Adipose tissue (tissue), 3 donors: ENCODE measurements around the gene ZNF526. TPM values are rescaled to one million over a fixed set of nuclear protein-coding genes. Genes with fewer than 3 reads are reported as not detected.

ENCODE experiments used
- H3K27ac ChIP-seq: one replicate; pipeline ENCODE4 v1.5.1; 2013; ENCODE audit warnings: low read depth, low read length
- WGBS, 3 donors: extraction: QIAGEN DNeasy Blood & Tissue Kit; methylation state at CpG; one replicate each; pipeline ENCODE4 v1.1.7; 2013; 5-methylcytosine and 5-hydroxymethylcytosine counted together
- polyA plus RNA-seq, 3 donors: library from polyadenylated mRNA; stranded (reverse); fragments of 200-250 nt; gene quantifications; one replicate each; pipeline ENCODE4 v1.2.3, GENCODE V29; 2013
- donor health status: healthy with polysubstance abuse.
- donor health status: Bipolar disorder and iron deficiency.
- donor health status: healthy.

Gene ZNF526
- polyA plus RNA-seq, 3 donors = 2.9 to 3.4 (median 2.9) TPM

- peak overlapping the region; percentile 45 for H3K27ac ChIP-seq
- 26 to 31% (median 31%) methylated on average over 10 of the region's 10 CpGs for WGBS, 3 donors
Observed at GRCh38 chr19:42269478-42270345, 49.6 kb downstream of the ZNF526 start.

GRCh38 chr19:42270346-42271044 is 50.4 kb downstream of the ZNF526 start:
- peak overlapping the region; percentile 45 for H3K27ac ChIP-seq
- WGBS, 3 donors = 6 to 9% (median 6%) methylated on average over 16 to 18 of the region's 18 CpGs

GRCh38 chr19:42271045-42271419 is 50.9 kb downstream of the ZNF526 start:
- WGBS, 3 donors = 46 to 65% (median 54%) methylated on average over 3 of the region's 3 CpGs
- no peak overlapping the region for H3K27ac ChIP-seq

GRCh38 chr19:42271861-42272534 is 51.9 kb downstream of the ZNF526 start:
- 85 to 90% (median 89%) methylated on average over 33 to 35 of the region's 35 CpGs for WGBS, 3 donors
- H3K27ac ChIP-seq = no peak overlapping the region

GRCh38 chr19:42272535-42272897 is 52.4 kb downstream of the ZNF526 start:
- no peak overlapping the region for H3K27ac ChIP-seq
- 79 to 84% (median 83%) methylated on average over 9 of the region's 9 CpGs for WGBS, 3 donors

- WGBS, 3 donors = 94 to 97% (median 96%) methylated on average over 23 of the region's 23 CpGs
- no peak overlapping the region for H3K27ac ChIP-seq
Observed at GRCh38 chr19:42272989-42273406, 52.9 kb downstream of the ZNF526 start.

- 95 to 97% (median 96%) methylated on average over 34 to 43 of the region's 43 CpGs for WGBS, 3 donors
- no peak overlapping the region for H3K27ac ChIP-seq
Observed at GRCh38 chr19:42273407-42274064, 53.4 kb downstream of the ZNF526 start.

GRCh38 chr19:42274065-42274682 is 54.1 kb downstream of the ZNF526 start:
- H3K27ac ChIP-seq = no peak overlapping the region
- WGBS, 3 donors = 92% methylated on average over 15 to 22 of the region's 22 CpGs

GRCh38 chr19:42275103-42275502 is 55.0 kb downstream of the ZNF526 start:
- WGBS, 3 donors = 61 to 75% (median 67%) methylated on average over 7 of the region's 7 CpGs
- H3K27ac ChIP-seq = no peak overlapping the region

GRCh38 chr19:42275517-42275916 is 55.4 kb downstream of the ZNF526 start:
- H3K27ac ChIP-seq = no peak overlapping the region
- 83 to 90% (median 90%) methylated on average over 3 of the region's 3 CpGs for WGBS, 3 donors

GRCh38 chr19:42276284-42276683 is 56.2 kb downstream of the ZNF526 start:
- no peak overlapping the region for H3K27ac ChIP-seq
- 29 to 71% (median 39%) methylated on average over 3 of the region's 3 CpGs for WGBS, 3 donors

GRCh38 chr19:42276821-42277220 is 56.7 kb downstream of the ZNF526 start:
- WGBS, 3 donors = 88 to 91% (median 90%) methylated on average over 4 of the region's 4 CpGs

More at GRCh38 chr19:42276821-42277220, 56.7 kb downstream of the ZNF526 start:
- H3K27ac ChIP-seq = no peak overlapping the region

Other genes starting within 250 kb of the ZNF526 start
- under 1 TPM in 2 of 3 donors, not detected in 1; 0.21 to 0.34 TPM for gene ATP1A3, start 226.1 kb upstream of the ZNF526 start, polyA plus RNA-seq
- gene GRIK5, start 150.1 kb upstream of the ZNF526 start, polyA plus RNA-seq = 1 to 10 TPM in 1 of 3 donors, under 1 TPM in 2; 0.51 to 1.2 (median 0.79) TPM
- 1 to 10 TPM; 4.2 to 8.0 (median 5.3) TPM for gene ZNF574, start 144.1 kb upstream of the ZNF526 start, polyA plus RNA-seq
- gene POU2F2, start 87.9 kb upstream of the ZNF526 start, polyA plus RNA-seq = 1 to 10 TPM in 1 of 3 donors, under 1 TPM in 2; 0.67 to 1.2 (median 0.83) TPM
- gene DEDD2, start 2.6 kb upstream of the ZNF526 start, polyA plus RNA-seq = 10 to 100 TPM; 14.1 to 17.9 (median 15.7) TPM
- 10 to 100 TPM; 20.9 to 53.8 (median 37.3) TPM for gene GSK3A, start 22.3 kb downstream of the ZNF526 start, polyA plus RNA-seq
- 10 to 100 TPM; 16.5 to 64.6 (median 33.4) TPM for gene ERF, start 34.8 kb downstream of the ZNF526 start, polyA plus RNA-seq
- 10 to 100 TPM; 18.7 to 49.1 (median 33.3) TPM for gene CIC, start 48.9 kb downstream of the ZNF526 start, polyA plus RNA-seq
- gene PRR19, start 81.8 kb downstream of the ZNF526 start, polyA plus RNA-seq = under 1 TPM; 0.26 to 0.67 (median 0.34) TPM
- gene PAFAH1B3, start 82.3 kb downstream of the ZNF526 start, polyA plus RNA-seq = 10 to 100 TPM in 2 of 3 donors, 1 to 10 TPM in 1; 7.7 to 17.3 (median 11.2) TPM
- gene TMEM145, start 93.0 kb downstream of the ZNF526 start, polyA plus RNA-seq = 1 to 10 TPM in 1 of 3 donors, under 1 TPM in 1, not detected in 1; 0.10 to 1.4 TPM
- gene MEGF8, start 105.3 kb downstream of the ZNF526 start, polyA plus RNA-seq = 10 to 100 TPM in 2 of 3 donors, 1 to 10 TPM in 1; 6.8 to 30.4 (median 20.3) TPM
- 10 to 100 TPM in 2 of 3 donors, 1 to 10 TPM in 1; 2.8 to 13.5 (median 11.1) TPM for gene CNFN, start 170.0 kb downstream of the ZNF526 start, polyA plus RNA-seq
- 1,000 to 10,000 TPM in 1 of 3 donors, 100 to 1,000 TPM in 2; 207 to 2,261 (median 448) TPM for gene LIPE, start 207.1 kb downstream of the ZNF526 start, polyA plus RNA-seq
- gene CXCL17, start 222.6 kb downstream of the ZNF526 start, polyA plus RNA-seq = 10 to 100 TPM in 2 of 3 donors, 1 to 10 TPM in 1; 2.1 to 26.5 (median 14.5) TPM